HG02938 (cell line): Measurements from ENCODE around the gene CLEC2B.
"Not testable (repeated sequence)": the region's sequence is repeated elsewhere in the genome, so short reads cannot be mapped to it uniquely, and the experiment has no call there.

Experiments
- ATAC-seq: cut with Tn5 transposase; IDR thresholded peaks from one replicate; pipeline ENCODE4 v1.9.1; 2021; ENCODE audit warnings: mild to moderate bottlenecking, moderate library complexity; ENCODE audit not compliant: unreplicated experiment

The CLEC2B gene

DNA sequence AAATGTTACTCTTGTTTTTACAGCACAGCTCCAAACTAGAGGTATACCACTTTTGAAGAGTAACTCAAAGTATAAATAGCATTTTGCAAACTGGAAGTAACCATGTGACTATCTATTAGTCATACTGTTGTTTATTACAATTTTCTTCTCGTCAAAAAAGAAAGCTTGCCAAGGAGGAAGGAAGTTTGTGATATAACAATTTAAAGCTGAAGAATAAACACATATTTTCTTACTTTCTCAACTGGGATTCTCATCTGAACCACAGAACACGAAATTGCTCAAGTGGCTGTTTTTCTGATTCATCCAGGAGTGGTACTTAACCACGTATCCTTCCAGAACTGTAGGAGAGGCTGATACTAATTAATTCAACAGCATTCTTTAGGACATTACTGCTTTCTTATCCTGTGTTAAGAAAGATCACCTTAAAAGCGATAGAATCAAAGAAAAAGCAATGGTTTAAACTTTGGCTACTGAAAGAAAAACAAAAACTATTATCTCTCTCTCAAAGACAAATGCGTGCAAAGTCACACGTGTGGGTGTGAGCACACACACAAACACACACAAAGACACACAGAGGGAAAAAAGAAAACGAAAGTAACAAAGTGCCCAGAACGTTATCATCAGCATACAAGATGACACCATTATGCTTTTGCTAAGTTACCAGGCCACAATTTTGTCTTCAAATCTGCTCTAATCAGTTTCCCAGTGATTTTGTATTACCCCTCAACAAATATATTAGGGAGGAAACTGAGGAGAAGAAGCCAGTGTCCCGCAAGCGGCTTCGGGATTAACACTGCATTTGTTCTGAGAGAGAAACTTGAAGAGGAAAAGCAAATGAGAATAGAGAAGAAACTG is at the start of gene CLEC2B:
Gene CLEC2B, minus strand, starts transcription at position 48 of the 855 bp plus-strand sequence.
- no peak for ATAC-seq

DNA sequence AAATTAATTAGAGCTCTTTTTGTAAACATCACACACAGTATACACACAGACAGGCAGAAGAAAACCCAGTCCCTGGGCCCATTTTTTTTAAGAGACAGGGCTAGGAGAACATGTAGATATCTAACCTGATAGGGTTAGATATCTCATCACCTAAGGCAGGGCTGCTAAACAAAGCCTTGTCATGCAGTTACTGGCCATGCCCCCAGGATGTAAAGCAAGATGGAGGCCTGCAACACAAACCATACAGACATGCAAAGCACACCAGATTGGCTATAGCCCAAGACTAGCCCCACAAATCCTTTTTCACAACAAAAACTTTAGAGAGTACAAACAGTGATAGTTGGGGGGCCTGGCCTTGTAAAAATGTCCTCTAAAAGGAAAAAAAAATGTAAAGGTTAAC is 42.6 kb upstream of the CLEC2B start:
- ATAC-seq, result no peak

DNA sequence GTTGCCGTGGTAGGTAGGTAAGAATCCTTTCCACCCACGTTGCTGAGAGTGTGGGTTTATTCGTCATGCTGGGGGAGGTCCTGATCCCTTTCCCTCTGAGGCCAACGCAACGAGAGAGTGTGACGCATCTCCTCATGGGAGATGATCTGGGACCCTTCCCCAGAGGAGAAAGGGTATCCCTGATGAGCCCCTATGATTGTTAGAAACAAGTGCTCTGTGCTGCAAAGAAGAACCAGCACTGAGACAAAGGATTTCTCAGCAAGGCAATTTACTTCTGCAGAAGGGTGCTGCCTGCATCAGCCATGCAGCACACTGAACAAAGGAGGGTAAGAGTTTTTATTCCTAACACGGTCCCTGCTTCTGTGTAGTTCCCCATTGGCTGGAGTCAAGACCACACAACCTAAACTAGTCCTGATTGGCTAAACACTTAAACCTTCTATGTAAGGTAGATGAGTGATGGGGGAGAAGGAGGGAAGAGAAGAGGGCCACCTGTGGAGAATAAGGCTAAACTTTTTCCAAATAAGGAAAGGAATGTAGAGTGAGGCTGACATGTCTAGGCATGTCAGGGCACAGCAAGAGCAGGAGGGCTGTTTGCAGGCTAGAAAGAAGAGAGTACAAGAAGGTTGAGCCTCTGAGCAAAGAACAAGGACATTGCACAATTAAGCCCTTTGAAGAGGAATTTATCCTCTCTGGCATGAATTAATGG is 41.7 kb upstream of the CLEC2B start:
- ATAC-seq, result no peak

DNA sequence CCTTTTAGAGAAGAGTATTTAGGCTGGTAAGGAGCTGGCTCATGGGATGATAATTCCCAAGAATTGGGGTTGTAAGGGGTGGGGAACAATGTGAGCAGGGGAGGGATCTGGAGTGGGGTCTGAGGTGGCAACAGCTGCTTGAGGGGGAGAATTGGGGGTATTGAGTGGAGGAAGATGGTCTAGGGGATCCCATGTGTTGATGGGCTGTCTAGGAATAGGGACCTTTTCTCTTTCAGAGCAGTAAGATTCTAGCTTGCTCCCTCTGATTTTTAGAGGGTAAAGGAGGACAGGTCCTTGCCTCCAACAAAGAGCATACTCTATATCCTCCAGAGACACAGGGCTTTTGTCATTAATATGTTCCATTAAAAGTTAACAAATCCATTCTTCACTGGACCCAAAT is 40.6 kb upstream of the CLEC2B start:
- no peak for ATAC-seq

DNA sequence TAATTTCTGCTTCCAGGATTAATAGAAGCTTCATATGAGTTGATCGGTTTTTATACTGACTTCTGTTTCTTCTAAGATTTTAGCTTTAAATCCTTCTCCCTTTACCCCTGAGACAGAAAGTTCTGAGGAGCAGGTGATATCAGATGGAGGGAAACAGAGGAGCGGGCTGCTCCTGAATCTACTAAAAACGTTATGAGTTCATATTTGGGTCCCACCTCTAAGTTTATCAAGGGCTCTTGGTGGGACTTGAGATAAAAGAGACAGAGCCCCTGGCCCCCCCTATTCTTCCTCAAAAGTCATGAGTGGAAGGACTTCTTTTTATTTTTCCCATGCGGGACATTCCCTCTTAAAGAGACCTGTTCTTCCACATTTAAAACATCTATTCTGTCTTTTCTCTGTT is 39.2 kb upstream of the CLEC2B start:
- no peak for ATAC-seq

DNA sequence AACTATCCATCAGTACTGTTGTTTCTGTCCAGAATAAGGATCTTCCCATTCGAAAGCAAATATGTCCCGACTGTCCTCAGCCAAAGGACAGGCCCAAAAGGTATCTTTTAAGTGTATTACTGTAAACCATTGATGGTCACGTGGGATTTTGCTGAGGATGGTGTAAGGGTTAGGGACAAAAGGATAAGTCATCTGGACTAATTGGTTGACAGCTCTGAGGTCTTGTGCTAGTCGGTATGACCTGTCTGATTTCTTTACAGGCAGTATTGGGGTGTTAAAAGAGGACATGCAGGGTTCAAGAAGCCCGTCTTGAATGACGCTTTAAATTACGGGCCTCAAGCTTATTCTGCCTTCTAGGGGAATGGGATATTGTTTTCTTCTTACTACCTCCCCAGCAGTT is 38.6 kb upstream of the CLEC2B start:
- ATAC-seq, result no peak

DNA sequence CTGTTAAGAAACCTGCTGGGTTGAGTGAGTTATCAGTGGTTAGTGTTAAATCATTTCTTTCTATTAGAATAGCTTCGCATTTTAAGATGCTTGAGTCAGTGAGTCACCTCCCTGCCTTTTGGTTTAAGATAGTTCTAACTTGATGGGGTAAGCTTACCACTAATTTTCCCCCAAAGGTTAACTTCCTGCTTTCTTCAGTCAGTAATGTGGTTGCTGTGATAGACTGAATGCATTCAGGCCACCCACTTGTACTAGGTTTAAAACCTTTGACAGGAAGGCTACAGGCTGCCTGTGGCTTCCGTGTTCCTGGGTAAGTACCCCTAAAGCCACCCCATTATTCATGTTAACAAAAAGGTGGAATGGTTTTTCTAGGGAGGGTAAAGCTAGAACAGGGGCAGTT is 37.7 kb upstream of the CLEC2B start:
- no peak for ATAC-seq

DNA sequence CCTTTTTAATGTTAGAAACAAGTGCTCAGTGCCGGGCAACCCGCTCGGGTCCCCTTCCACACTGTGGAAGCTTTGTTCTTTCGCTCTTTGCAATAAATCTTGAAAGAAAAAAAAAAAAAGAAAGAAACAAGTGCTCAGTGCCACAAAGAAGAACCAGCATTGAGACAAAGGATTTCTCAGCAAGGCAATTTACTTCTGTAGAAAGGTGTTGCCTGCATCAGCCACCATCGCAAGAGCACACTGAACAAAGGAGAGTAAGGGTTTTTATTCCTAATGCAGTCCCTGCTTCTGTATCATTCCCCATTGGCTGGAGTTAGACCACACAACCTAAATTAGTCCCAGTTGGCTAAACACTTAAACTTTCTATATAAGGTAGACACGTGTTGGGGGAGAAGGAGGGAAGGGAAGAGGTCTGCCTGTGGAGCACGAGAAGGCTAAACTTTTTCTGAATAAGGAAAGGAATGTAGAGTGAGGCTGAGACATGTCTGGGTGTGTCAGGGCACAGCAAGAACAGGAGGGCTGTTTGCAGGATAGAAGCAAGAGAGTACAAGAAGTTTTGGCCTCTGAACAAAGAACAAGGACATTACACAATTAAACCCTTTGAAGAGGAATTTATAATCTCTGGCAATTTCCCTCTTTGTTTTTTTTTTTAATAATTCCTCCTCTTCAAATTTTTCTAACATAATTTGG is 33.5 kb upstream of the CLEC2B start:
- no peak for ATAC-seq

DNA sequence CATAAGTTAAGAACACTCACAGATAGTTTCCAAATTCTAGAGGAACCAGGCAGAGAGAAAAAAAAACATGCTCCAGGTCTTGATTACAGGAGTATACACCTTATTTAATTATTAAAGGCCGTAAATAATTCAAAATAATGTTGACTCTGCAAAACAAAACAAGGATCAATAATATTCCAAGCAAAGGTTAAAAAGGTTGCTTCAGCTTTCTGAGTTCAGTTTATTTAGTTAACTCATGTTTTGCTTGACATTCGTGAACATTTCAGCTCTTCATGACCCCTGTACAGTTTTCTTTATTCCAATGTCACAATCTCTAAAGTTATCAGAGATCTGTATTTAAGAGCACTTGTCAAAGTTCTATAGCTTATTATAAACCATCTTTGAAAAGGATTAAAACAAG is 31.8 kb upstream of the CLEC2B start:
- ATAC-seq, result no peak

DNA sequence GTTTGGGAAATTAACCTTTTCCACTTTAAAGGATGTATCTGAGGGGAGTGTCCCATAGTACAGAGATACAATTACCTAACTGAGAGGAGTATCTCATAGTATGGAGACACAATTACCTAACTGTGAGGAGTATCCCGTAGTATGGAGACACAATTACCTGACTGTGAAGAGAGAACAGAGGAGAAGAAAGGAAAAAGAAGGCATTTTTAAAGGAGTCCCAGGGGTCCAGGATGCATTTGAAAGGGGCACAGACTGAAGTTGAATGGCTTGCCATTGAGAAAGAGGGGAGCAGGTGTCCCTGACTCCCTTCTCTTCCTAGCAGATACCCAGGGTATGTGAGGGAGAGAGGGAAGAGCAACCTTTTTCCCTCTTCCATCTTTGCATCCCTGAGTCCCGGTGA is 30.1 kb upstream of the CLEC2B start:
- no peak for ATAC-seq

DNA sequence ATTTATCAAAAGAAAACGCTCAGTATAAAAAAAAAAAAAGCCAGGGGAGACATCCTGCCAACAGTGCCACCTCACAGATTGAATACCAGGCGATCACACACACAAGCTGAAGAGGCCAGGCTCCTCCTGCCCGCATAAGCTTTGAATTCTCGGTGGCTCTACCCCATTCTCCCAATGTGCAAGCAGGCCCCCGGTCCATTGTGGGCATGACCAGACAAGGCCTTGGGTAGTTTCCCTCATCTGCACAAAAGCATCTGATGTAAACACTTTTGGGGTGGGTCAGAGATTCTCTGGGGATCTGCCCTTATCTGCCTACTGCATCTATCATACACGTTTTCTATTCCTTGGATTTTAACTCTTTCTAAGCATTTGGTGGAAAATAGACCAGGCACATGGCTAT is 28.4 kb upstream of the CLEC2B start:
- ATAC-seq, result no peak

DNA sequence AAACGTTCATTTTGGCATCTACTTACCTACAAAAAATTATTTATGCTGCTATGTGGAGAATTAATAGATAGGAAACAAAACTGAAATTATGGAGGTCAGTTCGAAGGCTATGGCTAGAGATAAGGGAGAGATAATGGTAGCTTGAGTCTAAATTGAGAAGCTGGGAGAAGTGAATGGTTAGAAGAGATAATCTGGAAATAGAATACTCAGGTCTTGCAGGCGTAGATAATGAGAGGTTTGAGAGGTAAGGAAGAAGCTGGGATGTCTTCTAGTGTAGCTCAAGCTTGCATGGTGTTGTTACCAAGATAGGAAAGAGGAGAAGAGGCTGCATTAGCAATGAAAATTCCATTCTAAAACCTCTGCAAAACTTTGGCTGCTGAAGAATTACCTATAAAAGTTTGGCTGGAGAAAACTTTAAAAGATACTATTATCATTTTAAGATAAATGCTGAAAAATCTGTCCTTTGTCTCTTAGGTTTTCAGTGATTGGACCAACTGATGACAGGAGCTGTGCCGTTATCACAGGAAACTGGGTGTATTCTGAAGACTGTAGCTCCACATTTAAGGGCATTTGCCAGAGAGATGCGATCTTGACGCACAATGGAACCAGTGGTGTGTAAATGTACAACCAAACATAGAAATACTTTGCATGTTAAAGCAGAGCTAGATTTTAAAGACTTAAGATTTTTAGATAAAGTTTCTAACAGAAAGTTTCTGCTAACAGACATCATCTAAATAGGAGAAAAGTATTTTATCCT is 26.2 kb upstream of the CLEC2B start:
- no peak for ATAC-seq

DNA sequence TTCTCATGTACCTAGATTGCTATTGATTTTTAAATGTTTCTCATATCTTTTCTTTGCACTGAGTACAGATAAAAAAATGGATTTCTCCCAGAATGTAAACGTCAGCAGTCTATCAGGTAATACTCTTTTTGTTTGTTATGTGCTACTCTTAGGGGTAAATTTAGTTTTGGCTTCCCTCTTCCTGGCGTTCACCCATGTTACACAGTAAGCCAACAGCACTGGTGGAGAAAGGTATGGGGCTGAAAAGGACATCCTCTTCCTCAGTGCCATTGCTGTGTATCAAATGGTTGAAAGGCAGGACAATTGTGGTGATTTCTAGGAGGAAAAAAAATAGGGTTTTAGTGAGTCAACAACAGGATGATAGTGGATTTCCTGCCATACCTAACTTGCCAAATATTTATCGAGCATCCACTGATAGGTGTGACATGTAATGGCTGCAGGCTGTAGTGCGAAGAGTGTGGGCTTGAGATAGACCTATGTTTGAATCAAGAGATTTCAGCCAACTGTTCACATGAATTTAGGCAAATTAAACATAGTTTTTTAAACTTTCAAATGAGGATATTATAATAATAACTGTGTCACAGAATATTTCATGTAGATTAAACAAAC is 19.6 kb upstream of the CLEC2B start:
- ATAC-seq, result no peak

DNA sequence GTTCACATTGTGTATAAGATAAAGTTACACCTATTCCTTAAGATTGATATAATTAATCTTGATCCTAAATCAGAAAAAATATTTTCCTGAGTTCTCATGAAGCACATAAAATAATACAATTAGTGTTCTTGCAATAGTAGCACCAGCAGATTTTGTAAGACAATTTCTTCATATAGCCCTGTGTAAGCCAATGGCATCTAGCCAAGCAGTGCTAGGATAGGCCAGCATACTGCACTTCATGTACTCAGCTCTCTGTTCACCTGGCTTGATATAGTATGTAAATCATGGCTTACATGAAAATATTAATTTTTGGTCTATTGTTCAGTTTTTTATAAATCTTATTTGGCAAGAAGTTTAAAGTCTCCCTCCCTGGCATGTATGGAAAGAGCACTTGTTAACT is 14.0 kb upstream of the CLEC2B start:
- ATAC-seq, result no peak

DNA sequence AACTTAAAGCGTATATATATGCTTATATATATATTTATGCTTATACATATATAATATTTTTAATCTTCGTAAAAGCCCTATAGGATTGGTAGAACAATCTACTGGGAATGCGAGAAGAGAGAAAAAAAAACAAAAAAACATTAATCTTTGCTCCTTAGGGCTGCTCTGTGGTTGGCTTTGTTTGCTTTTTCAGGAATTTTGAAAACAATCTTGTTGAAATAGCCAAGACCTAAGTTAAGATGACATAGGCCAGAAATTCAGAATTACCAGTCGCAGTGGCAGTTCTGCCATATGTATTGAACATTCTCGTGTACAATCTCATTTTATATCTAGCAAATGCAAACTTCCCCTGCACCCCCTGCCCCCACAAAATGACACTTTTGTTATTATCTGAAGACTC is 12.8 kb upstream of the CLEC2B start:
- no peak for ATAC-seq

DNA sequence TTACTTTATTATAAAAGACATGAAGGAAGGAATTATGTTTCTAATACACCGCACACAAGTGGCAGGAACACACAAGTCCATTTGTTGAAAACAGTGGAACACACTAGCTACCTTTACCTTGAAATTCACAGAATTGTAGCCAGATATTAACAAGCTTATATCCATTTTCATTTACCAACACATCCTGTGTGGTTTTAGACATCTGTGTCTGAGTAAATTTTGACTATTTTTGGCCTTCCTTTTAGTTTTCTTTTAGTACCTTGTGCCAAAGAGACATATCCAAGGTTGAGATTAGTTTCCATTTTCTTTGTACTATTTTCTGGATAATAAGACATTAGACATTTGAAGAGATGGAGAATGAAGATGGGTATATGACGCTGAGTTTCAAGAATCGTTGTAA is 12.1 kb upstream of the CLEC2B start, which contains the start of gene KLRF2:
Gene KLRF2, plus strand, starts transcription at position 244 of the 400 bp plus-strand sequence. Its CDS starts 107 bp downstream, at position 351.
- ATAC-seq, result no peak

DNA sequence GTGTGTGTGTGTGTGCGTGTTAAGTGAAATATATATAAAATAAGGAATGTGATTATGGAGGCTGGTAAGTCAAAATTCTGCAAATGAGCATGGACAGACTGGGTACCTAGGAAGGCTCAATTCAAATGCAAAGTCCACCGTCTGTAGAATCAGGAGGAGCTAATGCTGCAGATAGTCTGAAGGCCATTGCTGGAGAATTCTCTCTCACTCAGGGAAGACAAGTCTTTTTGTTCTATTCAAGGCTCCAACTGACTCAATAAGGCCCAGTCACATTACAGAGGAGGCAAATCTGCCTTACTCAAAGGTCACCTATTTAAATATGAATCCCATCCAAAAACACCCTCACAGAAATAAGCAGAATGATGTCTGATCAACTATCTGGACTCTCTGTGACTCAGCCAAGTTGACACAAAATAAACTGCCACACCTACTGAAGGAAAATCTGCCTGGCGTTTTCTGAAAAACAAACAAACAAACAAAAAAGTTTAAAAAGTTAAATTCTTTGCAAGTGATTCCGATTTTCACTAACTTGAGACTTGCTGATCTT is 11.5 kb upstream of the CLEC2B start:
- ATAC-seq, result no peak

DNA sequence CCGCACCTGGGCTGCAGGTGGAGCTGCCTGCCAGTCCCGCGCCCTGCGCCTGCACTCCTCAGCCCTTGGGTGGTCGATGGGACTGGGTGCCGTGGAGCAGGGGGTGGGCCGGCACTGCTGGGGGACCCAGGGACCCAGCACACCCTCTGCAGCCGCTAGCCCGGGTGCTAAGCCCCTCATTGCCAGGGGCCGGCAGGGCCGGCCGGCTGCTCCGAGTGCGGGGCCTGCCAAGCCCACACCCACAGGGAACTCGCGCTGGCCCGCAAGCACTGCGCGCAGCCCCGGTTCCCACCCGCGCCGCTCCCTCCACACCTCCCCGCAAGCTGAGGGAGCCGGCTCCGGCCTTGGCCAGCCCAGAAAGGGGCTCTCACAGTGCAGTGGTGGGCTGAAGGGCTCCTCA is 7.0 kb upstream of the CLEC2B start:
- not testable (repeated sequence) for ATAC-seq

DNA sequence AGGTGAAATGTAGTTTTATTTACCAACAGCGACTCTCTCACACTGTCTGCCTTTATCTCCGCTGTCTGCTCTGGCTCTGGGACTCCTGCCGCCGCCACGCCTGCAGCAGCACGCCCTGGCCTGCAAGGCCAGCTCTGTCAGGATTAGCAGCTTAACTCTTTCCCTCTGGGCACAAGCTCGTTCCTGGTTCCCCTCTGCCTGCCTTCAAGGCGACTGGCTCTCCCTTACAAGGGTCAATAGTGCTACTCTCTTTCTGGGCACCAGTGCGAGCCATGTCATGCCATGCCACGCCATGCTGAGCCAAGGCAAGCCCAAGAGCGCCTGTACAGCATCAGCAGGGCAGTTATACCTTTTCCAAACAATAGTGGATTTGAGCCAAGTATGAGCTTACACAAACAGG is 3.6 kb upstream of the CLEC2B start:
- no peak for ATAC-seq

DNA sequence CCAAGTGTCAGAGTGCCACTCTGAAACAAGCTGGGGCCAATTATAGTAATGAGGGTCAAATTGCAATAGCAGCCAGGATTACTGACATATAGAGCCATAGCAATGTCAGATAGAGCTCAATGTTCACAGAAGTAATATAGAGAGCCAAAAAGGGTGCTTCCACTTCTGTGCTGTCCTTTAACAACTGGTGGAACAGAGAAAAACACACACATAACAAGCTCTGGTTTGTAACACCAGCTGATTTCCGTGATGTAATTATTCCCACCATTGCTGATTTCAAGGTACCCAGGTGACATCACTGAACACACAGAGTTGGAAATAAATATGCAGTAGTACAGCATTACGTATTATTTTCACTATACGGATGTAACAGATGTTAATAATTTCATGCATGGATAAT is 3.0 kb upstream of the CLEC2B start:
- ATAC-seq, result no peak
